RWPE1 (cell line): ENCODE measurements around the gene PIK3AP1.

Source experiments
- CTCF ChIA-PET: fragments of 350-600 bp; sonication (Branson Sonifier 250); formaldehyde crosslinking; extraction: SDS; loops from one replicate; lab custom pipeline; 2021; lab: Yijun Ruan, JAX
- POLR2A ChIA-PET: fragments of 400-600 bp; formaldehyde crosslinking; extraction: SDS; loops from one replicate; lab custom pipeline; 2020; ENCODE audit warnings: antibody characterized with exemption; ENCODE audit not compliant: low non-redundant PET; lab: Yijun Ruan, JAX
- DNase-seq: peaks from one replicate; pipeline ENCODE4 v3.0.0; 2012; ENCODE audit warnings: low spot score
- H3K27ac ChIP-seq: fragments of 450-650 bp; 2 replicates; pipeline ENCODE4 v1.5.1; 2017
- TF ChIP-seq, protein P1 (sequence below): fragments of 450-650 bp; conservative IDR thresholded peaks from 2 replicates; pipeline ENCODE4 v1.5.1; 2017; ENCODE audit warnings: low read depth, mild to moderate bottlenecking

PIK3AP1 gene

DNA sequence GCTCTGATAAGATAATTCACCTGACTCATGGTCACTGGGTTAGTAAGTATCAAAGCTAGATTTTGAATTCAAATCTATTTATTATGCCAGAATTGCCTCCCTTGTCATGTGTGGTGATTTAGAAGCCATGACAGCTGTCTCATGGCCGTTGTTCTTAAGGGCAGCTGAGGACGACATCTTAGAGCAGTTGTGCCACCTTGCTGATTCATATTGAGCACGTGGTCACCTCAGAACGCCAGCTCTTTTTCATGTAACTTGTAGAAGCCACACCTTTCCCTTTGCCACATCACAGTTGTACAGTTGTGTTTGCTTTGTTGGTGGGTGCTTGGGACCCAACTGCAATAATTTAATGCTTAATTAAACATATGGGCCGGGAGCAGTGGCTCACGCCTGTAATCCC lies 4.3 kb upstream of the PIK3AP1 start:
- POLR2A ChIA-PET = no interaction called here
- no peak overlapping the region for H3K27ac ChIP-seq
- DNase-seq = no peak
- CTCF ChIA-PET = no interaction called here
- TF ChIP-seq, protein P1, sequence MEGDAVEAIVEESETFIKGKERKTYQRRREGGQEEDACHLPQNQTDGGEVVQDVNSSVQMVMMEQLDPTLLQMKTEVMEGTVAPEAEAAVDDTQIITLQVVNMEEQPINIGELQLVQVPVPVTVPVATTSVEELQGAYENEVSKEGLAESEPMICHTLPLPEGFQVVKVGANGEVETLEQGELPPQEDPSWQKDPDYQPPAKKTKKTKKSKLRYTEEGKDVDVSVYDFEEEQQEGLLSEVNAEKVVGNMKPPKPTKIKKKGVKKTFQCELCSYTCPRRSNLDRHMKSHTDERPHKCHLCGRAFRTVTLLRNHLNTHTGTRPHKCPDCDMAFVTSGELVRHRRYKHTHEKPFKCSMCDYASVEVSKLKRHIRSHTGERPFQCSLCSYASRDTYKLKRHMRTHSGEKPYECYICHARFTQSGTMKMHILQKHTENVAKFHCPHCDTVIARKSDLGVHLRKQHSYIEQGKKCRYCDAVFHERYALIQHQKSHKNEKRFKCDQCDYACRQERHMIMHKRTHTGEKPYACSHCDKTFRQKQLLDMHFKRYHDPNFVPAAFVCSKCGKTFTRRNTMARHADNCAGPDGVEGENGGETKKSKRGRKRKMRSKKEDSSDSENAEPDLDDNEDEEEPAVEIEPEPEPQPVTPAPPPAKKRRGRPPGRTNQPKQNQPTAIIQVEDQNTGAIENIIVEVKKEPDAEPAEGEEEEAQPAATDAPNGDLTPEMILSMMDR = no peak

DNA sequence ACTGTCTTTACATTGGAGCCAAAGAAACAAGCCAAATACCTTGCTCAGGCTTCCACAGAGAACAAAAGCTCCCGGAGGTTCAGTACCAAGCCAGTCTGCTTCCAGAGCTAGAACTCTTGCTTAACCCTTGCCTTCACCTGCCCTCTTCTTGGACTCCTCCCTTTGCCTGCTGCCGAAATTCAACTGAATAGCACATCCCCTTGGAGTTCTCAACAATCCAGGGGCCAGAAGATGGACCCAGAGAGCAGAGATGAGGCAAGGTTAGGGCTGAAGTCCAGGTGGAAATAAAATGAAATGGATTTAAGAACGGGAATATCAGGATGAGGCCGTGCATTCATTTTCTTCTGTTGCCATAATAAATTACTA lies 876 bp upstream of the PIK3AP1 start:
- DNase-seq = no peak
- TF ChIP-seq, protein P1 = no peak
- no peak overlapping the region for H3K27ac ChIP-seq
- ChIA-PET CTCF (interaction anchor here (0.6 kb wide), 1 partner anchor 99 kb away, joined by 3 read pairs; no protein-coding TSS in a partner anchor), POLR2A (no interaction called here)

DNA sequence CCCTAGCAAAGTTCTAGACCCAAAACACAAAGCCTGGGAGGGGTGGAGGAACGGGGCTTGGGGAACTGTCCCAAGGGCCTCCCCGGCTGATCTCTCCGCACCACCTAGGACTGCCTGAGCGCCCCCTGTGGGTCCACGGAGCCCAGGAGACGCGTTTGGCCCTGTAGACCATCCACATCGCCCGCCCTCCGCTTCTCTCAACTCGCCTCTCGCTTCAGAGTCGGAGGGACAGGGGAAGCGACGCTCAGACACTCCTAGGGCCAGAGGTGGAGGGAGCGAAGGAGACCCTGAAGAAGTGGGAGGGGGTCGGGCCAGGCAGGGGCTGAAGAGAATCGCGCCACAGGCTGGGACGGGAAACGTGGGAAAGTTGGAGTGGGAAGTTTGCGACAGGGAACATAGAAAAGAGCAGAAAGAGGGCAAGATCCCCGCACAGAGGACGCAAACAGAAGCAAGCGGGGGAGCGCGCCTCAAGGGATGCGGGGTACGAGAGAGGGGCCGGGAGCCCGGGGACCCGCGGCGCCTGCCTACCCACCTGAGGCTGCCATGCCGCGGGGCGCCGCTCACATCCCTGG lies 378 bp downstream of the PIK3AP1 start:
- POLR2A ChIA-PET = no interaction called here
- TF ChIP-seq, protein P1 = no peak

DNA sequence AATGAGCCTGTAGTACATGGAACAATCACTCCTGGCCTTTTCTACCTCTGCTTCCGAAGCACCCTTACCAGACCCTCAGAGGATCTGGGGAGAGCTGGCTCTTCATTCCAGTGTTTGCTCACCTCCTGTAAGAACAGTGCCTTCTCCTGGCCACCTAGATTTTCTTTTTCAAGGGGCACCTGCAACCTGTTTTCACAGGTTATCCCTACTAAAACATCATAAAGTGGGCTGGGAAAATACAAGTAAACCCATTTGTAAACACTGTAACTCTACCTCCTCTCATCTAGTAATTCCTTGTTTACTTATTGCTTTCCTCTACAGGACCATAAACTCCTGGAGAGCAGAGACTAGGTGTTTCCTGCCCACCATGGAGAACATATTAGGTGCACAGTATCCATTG lies 1.1 kb downstream of the PIK3AP1 start:
- CTCF ChIA-PET = no interaction called here
- DNase-seq = no peak
- no peak overlapping the region for H3K27ac ChIP-seq
- TF ChIP-seq, protein P1 = no peak
- POLR2A ChIA-PET = no interaction called here

More for the DNA sequence above, 378 bp downstream of the PIK3AP1 start:
- no peak for DNase-seq
- CTCF ChIA-PET = interaction anchor here (0.6 kb wide), 1 partner anchor 33 kb away, joined by 3 read pairs; no protein-coding TSS in a partner anchor
- H3K27ac ChIP-seq = no peak overlapping the region

DNA sequence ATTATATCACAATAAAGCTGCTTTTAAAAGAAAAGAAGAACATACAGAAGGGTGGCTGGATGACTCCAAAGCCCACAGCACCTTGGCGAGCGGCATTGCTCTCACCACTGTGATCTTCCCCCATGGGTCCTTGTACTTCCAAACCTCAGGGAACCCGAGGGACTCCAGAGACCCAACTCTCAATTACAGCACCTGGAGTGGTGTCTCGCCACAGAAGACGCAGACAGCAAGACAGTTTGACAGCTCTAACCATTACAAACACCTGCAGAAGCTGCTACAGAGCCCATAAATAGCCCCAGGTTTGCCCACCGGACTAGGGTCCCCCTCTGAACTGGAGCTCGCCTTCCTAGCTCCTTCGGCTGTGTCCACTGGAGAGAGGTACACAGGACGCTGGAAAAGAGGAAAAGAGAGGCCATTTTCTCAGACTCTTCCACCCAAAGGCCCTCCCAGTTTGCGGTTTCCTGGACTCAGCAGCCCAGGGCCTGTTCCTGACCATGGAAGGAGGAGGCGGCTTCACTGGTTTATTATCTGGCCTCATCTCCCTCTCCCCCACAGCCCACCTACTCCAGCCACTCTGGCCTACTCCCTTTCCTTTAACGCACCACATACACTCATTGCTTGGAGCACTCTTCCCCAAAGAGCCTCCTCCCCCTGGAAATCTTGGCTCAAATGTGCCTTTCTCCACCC lies 1.9 kb downstream of the PIK3AP1 start:
- H3K27ac ChIP-seq = no peak overlapping the region
- ChIA-PET CTCF (no interaction called here), POLR2A (no interaction called here)

DNA sequence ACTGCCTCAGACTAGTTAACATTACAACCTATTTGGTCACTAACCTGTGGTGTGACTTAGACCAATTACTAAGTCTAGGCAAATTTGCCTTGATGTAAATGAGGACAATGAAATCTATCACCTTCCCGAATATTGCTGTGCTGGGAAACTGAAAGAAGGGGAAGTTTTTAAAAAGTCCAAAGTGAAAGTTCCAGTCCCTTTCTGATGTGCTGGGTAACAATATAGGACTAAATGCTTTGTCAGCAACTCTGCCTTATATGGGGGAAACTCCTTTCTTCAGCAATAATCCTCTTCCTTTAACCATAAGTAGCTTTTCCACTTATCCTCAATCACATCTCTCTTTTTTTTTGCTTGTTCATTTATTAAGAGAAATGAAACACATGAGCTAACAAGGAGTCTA lies 3.9 kb downstream of the PIK3AP1 start:
- no peak overlapping the region for H3K27ac ChIP-seq
- ChIA-PET CTCF (interaction anchor here (0.6 kb wide), 3 partner anchors 27 to 105 kb away, joined by 3 to 4 read pairs (median 4); no protein-coding TSS in a partner anchor), POLR2A (no interaction called here)
- TF ChIP-seq, protein P1 = no peak
- no peak for DNase-seq

More for the DNA sequence above, 1.9 kb downstream of the PIK3AP1 start:
- no peak for DNase-seq
- TF ChIP-seq, protein P1 = no peak
